Lung (tissue), 12 donors: ENCODE results near the gene FCER1G. TPM values are rescaled to one million over a fixed set of nuclear protein-coding genes. Genes with fewer than 3 reads are reported as not detected.

Source experiments
- ATAC-seq: fragments of 200-7000 bp; cut with Tn5 transposase; one replicate; pipeline ENCODE4 v1.9.1; 2020; ENCODE audit warnings: moderate number of reproducible peaks; ENCODE audit not compliant: insufficient read depth, low FRiP score
- DNase-seq, 3 donors: peaks; one replicate each; pipeline ENCODE4 v3.0.0-alpha.2; 2013 to 2017
- H3K27ac ChIP-seq, 2 donors: one replicate each; pipeline ENCODE4 v1.5.1; 2013; ENCODE audit warnings: mild to moderate bottlenecking in 2 of 2, moderate library complexity in 2 of 2, control low read depth in 1 of 2, inconsistent platforms in 1 of 2, low read depth in 1 of 2, low read length in 1 of 2
- H3K27me3 ChIP-seq, 3 donors: one replicate each; pipeline ENCODE4 v1.5.1; 2013; ENCODE audit warnings: low read length in 2 of 3; ENCODE audit not compliant: control insufficient read depth in 3 of 3, insufficient read depth in 3 of 3
- H3K36me3 ChIP-seq, 4 donors: one replicate each; pipeline ENCODE4 v1.5.1; 2013; ENCODE audit warnings: low read length in 4 of 4, mild to moderate bottlenecking in 1 of 4, moderate library complexity in 1 of 4; ENCODE audit not compliant: control insufficient read depth in 4 of 4, insufficient read depth in 4 of 4
- H3K4me1 ChIP-seq, 5 donors: one replicate each; pipeline ENCODE4 v1.5.1; 2013; ENCODE audit warnings: low read length in 5 of 5, mild to moderate bottlenecking in 2 of 5, moderate library complexity in 1 of 5; ENCODE audit not compliant: control insufficient read depth in 5 of 5, insufficient read depth in 5 of 5
- H3K4me3 ChIP-seq: one replicate; pipeline ENCODE4 v1.5.1; 2013; ENCODE audit warnings: mild to moderate bottlenecking, control low read depth, moderate library complexity
- H3K9ac ChIP-seq, 2 donors: one replicate each; pipeline ENCODE4 v1.5.1; 2013; ENCODE audit warnings: low read length in 2 of 2, control low read depth in 1 of 2; ENCODE audit not compliant: insufficient read depth in 1 of 2
- H3K9me3 ChIP-seq, 4 donors: one replicate each; pipeline ENCODE4 v1.5.1; 2013; ENCODE audit warnings: low read length in 3 of 4, mild to moderate bottlenecking in 1 of 4, moderate library complexity in 1 of 4; ENCODE audit not compliant: control insufficient read depth in 4 of 4, insufficient read depth in 3 of 4
- CTCF ChIP-seq: IDR thresholded peaks from 2 replicates; pipeline ENCODE4 v1.5.1; 2012; ENCODE audit warnings: mild to moderate bottlenecking; ENCODE audit errors: control extremely low read depth, extremely low read depth
- WGBS, 2 donors: extraction: QIAGEN DNeasy Blood & Tissue Kit; methylation state at CpG; one replicate each; pipeline ENCODE4 v1.1.7; 2013; 5-methylcytosine and 5-hydroxymethylcytosine counted together
- polyA plus RNA-seq, 2 donors: library from polyadenylated mRNA; stranded (reverse); fragments of 200-250 nt; gene quantifications; one replicate each; pipeline ENCODE4 v1.2.1, GENCODE V29; 2013
- total RNA-seq, 2 donors: library from RNA; depleted of rRNA in 1 of 2; stranded (reverse); fragments of >200 nt in 1 of 2; gene quantifications; one replicate each; pipeline ENCODE4 v1.2.1, GENCODE V29; 2014 to 2021
- donor health status: control.
- donor health status: control.
- donor health status: Bipolar disorder and iron deficiency.
- donor health status: healthy.
- donor health status: DM: yes; HTN: yes; CAD: no.

FCER1G gene
- total and polyA plus RNA-seq, 4 donors = 41.6 to 1,998 (median 222) TPM

- Histone ChIP-seq H3K27ac (no peak overlapping the region), H3K36me3 (peaks cover 0 to 3% (median 0%) of the 10 kb centered on the region in 4 donors), H3K9me3 (no peaks in the 10 kb centered on the region), H3K4me3 (no peak overlapping the region), H3K4me1 (peaks cover 0 to 49% (median 32%) of the 10 kb centered on the region in 5 donors), H3K27me3 (no peaks in the 10 kb centered on the region), H3K9ac (no peak overlapping the region)
- DNase-seq (no peak), ATAC-seq (no peak)
- TF ChIP-seq CTCF = no peak
- 95 to 96% methylated on average over 7 of the region's 7 CpGs for WGBS, 2 donors
These were observed 19.0 kb upstream of the FCER1G start for GRCh38 chr1:161196111-161196510.

GRCh38 chr1:161196521-161197451, 18.3 kb upstream of the FCER1G start:
- DNase-seq (peak; percentile 62 to 81 (median 74)), ATAC-seq (no peak)
- Histone ChIP-seq H3K4me3 (peak overlapping the region; percentile 7), H3K9me3 (no peaks in the 10 kb centered on the region), H3K9ac (peak overlapping the region in 1 of 2 donors; percentile 34), H3K27me3 (no peaks in the 10 kb centered on the region), H3K4me1 (peaks cover 0 to 56% (median 37%) of the 10 kb centered on the region in 5 donors), H3K27ac (no peak overlapping the region), H3K36me3 (peaks cover 0 to 3% (median 0%) of the 10 kb centered on the region in 4 donors)
- WGBS, 2 donors = 83 to 92% methylated on average over 27 of the region's 27 CpGs
- no peak for TF ChIP-seq CTCF

- peaks cover 0 to 3% (median 0%) of the 10 kb centered on the region in 4 donors for H3K36me3 ChIP-seq
- peak overlapping the region in 1 of 2 donors; percentile 38 for H3K27ac ChIP-seq
- no peak for ATAC-seq
- H3K4me3 ChIP-seq = peak overlapping the region; percentile 7
- no peak for TF ChIP-seq CTCF
- H3K27me3 ChIP-seq = no peaks in the 10 kb centered on the region
- H3K4me1 ChIP-seq = peaks cover 0 to 58% (median 37%) of the 10 kb centered on the region in 5 donors
- H3K9ac ChIP-seq = peak overlapping the region; percentile 21 to 34
- DNase-seq = no peak
- H3K9me3 ChIP-seq = no peaks in the 10 kb centered on the region
- 82 to 86% methylated on average over 11 of the region's 11 CpGs for WGBS, 2 donors
These were observed 17.4 kb upstream of the FCER1G start for GRCh38 chr1:161197560-161198193.
